Activated gamma-delta T cell treated with Interleukin-2 at 50 U/mL for 16 hours (primary cell): ENCODE data around the gene SQSTM1.
"Not testable (repeated sequence)": the region's sequence is repeated elsewhere in the genome, so short reads cannot be mapped to it uniquely, and the experiment has no call there.

Experiments used
- DNase-seq: peaks from one replicate; pipeline ENCODE4 v3.0.0-alpha.2; 2020

Gene SQSTM1

GRCh38 chr5:179860301-179860700 lies 39.6 kb downstream of the SQSTM1 start:
- no peak for DNase-seq

DNA sequence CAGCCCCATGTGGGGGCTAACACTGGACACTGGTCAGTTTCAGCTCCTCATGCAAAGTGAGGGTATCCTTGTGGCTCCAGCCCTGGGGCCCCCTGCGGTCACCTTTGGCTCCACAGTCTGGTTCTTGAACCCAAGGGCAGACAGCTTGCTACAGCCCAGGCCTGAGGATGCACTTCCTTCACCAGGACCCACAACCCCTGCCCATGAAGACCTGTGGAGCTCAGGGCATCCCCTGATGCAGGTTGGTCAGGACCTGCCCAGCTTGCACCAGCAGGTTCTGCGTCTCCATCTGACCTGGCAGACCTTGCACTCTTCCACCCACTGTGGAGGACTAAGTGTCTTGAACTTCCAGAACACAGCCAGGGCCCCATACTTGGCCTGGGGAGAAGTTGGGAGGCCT lies 41.6 kb downstream of the SQSTM1 start:
- no peak for DNase-seq

- no peak for DNase-seq
Observed at GRCh38 chr5:179862891-179863290, 42.2 kb downstream of the SQSTM1 start.

- DNase-seq: no peak
Observed at GRCh38 chr5:179863449-179864085, 42.9 kb downstream of the SQSTM1 start.

DNA sequence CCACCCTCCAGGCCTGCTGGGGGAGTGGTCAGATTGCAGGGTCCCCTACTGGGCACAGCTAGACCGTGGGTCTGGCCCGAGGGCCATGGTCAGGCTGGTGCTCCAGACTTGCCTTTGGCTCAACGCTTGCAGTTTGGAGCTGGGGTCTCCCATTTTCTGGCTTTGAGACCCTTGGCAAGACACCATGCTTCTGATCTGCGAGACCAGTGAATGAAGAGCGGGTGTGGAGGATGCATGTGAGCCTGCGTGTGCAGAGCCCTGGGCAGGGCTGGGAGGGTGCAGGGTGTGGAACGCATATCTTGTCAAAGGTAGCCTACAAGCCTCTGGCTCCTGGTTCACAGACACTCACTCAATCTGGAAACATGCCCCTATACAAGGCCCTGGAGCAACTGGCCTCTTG lies 44.0 kb downstream of the SQSTM1 start:
- DNase-seq: no peak

DNA sequence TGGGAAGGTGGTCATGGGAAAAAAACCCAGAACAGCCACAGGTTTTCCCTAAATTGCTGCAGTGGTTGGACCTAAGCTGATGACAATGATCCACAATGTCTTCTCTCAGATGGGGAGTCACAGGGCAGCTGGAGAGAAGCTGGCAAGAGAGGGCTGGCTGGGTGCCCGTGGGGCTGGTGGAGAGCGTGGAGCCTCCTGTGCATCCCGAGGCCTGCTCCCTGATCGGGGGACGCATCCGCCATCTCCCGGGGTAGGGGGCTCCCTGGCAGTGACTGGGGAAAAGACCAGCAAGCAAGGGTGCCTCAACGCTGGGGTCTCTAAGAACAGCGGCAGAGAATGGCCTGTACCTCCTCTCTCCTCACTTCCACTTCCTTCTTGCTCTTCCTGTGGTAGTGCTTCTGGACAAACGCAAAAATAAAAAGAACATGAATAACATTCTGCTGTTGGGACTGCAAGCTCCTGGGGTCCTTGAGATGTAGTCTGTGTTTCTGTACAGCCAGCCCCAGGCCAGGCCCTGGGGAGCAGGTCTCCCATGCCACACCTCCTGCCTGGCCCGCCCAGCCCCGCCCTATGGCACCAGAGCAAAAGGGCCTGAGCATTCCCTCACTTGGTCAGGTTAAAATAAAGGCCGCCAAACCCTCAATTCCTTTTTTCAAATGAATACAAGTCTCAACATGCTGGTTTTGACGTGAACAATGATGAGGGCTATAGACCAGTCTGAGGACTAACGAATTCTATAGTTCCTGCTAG lies 45.0 kb downstream of the SQSTM1 start:
- no peak for DNase-seq

DNA sequence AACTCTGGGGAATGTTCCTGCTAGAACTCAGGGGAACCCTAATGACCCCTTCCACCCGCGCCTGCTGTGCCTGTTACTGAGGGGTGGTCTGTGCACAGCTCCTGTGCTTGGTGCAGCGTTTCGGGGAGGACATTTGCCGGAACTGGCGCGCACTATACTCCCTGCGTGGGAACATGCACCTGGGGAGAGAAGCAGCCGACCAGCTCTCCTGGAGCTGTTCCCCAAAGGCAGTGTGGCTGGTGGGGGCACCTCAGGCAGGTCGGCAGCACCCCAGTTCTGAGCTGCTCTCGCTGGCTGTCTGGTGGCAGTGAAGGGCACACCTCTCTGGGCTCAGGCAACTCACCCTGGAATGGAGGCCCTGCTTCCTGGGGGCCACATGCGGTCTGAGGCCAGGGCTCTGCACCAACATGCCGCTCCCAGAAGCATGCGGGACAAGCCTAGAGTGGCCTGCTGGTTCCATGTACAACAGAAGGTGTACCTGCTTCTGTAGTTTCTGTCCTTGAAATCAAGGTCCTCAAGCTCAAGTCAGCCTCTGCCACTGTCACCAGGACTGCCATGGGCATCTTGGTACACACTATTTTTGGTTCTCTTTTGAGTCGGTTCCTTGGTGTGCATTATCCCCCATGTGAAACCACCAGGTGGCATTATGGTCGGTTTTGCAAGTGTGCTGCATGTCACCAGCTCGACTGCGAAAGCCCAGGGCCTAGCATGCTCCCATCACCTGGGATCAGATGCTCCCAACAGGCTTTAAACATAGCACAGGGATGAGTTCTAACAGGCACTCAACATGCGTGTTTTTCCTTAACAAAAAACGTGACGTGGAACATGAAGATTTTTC lies 45.8 kb downstream of the SQSTM1 start:
- no peak for DNase-seq

DNA sequence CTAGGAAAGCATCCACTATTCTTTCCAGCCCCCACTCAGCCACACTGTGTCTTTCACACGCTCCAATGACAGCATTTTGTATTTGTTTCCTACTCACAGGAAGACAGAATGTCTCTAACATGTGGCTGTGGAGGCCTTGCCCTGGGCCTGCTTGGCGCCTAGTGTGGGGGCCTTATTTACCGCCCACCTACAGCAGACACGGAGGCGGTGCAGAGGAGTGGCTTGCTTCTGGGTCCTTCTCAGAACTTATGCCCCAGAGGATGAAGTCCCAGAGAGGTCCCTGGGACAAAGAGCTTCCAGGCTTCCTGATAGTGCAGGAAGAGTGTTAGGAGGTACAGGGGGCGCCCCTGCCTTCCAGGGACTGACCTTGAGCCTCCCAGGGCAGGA lies 46.4 kb downstream of the SQSTM1 start:
- DNase-seq: no peak

- DNase-seq: no peak
Observed at GRCh38 chr5:179867476-179867875, 46.8 kb downstream of the SQSTM1 start.

GRCh38 chr5:179868541-179868940 lies 47.8 kb downstream of the SQSTM1 start:
- no peak for DNase-seq

GRCh38 chr5:179869101-179869500 lies 48.4 kb downstream of the SQSTM1 start:
- DNase-seq: no peak

GRCh38 chr5:179869641-179870402 lies 49.1 kb downstream of the SQSTM1 start:
- DNase-seq: no peak

DNA sequence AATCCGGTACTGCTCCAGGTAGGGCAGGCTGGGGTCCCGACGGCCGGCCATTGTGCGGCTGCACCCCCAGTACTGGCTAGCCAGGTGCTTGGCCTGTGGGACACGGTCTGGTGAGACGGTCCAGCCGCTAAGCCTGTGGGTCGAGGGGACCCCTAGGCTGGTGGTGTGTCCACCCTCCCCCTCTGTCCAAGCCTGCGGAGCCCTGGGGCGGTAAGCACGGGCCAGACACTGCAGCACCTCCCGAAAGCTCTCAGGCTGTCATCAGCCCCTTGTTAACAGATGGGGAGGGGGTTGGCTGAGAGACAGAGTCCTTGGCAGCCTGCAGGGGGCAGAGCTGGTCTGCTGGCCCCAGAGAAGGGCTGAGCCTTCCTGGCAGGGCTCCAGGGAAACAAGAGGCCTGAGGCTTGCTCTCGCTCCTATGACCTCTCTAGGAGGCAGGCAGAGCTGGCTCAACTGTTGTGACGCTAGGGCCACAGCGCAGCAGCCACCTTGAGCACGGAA lies 49.7 kb downstream of the SQSTM1 start:
- DNase-seq: no peak

- no peak for DNase-seq
Observed at GRCh38 chr5:179870952-179871351, 50.2 kb downstream of the SQSTM1 start.

DNA sequence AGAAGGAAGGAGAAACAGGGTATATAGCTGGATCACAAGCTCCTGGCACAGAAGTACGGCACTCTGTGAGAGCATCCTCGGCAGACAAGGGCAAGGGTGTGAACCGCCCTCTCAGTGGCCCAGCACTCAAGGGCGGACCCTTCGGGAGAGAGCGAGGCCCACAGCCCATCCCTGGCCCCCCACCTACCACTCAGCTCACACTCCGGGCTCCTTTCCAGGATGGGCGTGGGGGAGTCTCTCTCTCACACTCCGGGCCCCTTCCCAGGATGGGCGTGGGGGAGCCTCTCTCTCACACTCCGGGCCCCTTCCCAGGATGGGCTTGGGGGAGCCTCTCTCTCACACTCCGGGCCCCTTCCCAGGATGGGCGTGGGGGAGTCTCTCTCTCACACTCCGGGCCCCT lies 50.8 kb downstream of the SQSTM1 start:
- not testable (repeated sequence) for DNase-seq

GRCh38 chr5:179872055-179872827 lies 51.5 kb downstream of the SQSTM1 start:
- DNase-seq: no peak

GRCh38 chr5:179872828-179873575 lies 52.3 kb downstream of the SQSTM1 start:
- no peak for DNase-seq

DNA sequence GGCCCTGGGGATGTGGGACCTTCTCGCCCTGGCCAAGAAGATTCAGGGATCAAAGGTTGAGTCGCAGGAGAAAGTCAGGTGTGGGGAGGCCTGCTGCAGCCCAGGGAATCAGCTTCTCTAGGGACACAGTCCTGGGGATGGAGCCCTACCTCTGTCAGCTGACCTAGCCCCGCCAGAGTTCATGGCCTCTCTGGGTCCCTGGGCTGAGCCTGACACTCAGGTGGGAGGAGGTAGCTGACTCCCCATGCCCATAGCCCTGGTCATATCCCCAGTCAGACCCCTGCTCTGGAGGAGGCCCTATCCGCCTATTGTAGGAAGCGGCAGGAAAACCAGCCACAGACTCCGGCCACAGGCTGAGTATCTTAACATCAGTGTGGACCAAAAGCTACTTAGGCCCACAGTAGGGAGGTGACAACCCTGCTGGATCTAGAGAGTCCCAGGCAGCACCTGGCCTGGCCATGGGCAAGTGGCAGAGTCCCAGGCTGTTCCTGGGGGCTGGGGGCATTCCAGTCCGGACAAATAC lies 52.9 kb downstream of the SQSTM1 start:
- no peak for DNase-seq

- no peak for DNase-seq
Observed at GRCh38 chr5:179874136-179874535, 53.4 kb downstream of the SQSTM1 start.

- no peak for DNase-seq
Observed at GRCh38 chr5:179874536-179875292, 54.0 kb downstream of the SQSTM1 start.
